Gastroesophageal sphincter (tissue), 4 donors: ENCODE data around the gene CFAP99. TPM values are rescaled to one million over a fixed set of nuclear protein-coding genes. Genes with fewer than 3 reads are reported as not detected.

Experiments used
- ATAC-seq: fragments of 150-250 bp; one replicate; pipeline ENCODE4 v1.9.1; 2016; ENCODE audit warnings: mild to moderate bottlenecking, moderate library complexity
- H3K27ac ChIP-seq, 4 donors: fragments of 200-600 bp; sonication (generic) in 3 of 4; 1 replicate in 3 of 4; 2 replicates in 1 of 4; pipeline ENCODE4 v1.5.1; 2016 to 2019
- H3K27me3 ChIP-seq: fragments of 200-600 bp; sonication (generic); one replicate; pipeline ENCODE4 v1.5.1; 2019
- H3K36me3 ChIP-seq, 2 donors: fragments of 200-600 bp; sonication (generic); one replicate each; pipeline ENCODE4 v1.5.1; 2019; ENCODE audit warnings: control low read depth in 1 of 2
- H3K4me1 ChIP-seq, 3 donors: fragments of 200-600 bp; sonication (generic); 1 replicate in 2 of 3; 2 replicates in 1 of 3; pipeline ENCODE4 v1.5.1; 2016 to 2019; ENCODE audit warnings: control low read depth in 2 of 3
- H3K4me3 ChIP-seq, 2 donors: fragments of 200-600 bp; sonication (generic); one replicate each; pipeline ENCODE4 v1.5.1; 2019; ENCODE audit warnings: mild to moderate bottlenecking in 1 of 2, moderate library complexity in 1 of 2
- H3K9me3 ChIP-seq, 3 donors: fragments of 200-600 bp; sonication (generic); one replicate each; pipeline ENCODE4 v1.5.1; 2017 to 2019; ENCODE audit warnings: control low read depth in 2 of 3
- EP300 ChIP-seq: sonication (generic); formaldehyde crosslinking; IDR thresholded peaks from one replicate; pipeline ENCODE4 v1.6.1; 2017; ENCODE audit warnings: antibody characterized with exemption, mild to moderate bottlenecking
- POLR2A ChIP-seq, 2 donors: fragments of 450-650 bp; IDR thresholded peaks; one replicate each; pipeline ENCODE4 v1.6.1; 2017; ENCODE audit warnings: antibody characterized with exemption in 2 of 2, mild to moderate bottlenecking in 2 of 2, moderate library complexity in 1 of 2
- POLR2AphosphoS5 ChIP-seq: sonication (generic); formaldehyde crosslinking; IDR thresholded peaks from one replicate; pipeline ENCODE4 v1.6.1; 2017; ENCODE audit warnings: antibody characterized with exemption
- WGBS, 2 donors: methylation state at CpG; one replicate each; pipeline ENCODE4 v1.1.5; 2018; ENCODE audit warnings: low coverage in 1 of 2; 5-methylcytosine and 5-hydroxymethylcytosine counted together
- total RNA-seq, 4 donors: library from RNA; depleted of rRNA; stranded (reverse); fragments of >200 nt; gene quantifications; one replicate each; pipeline ENCODE4 v1.1.0, GENCODE V29; 2016
- TF ChIP-seq, protein P1 (sequence below), 4 experiments: fragments of 200-600 bp in 2 of 4; fragments of 450-650 bp in 2 of 4; sonication (generic) in 1 of 4; IDR thresholded peaks; one replicate each; pipeline ENCODE4 v1.5.1; 2017 to 2019; ENCODE audit warnings: antibody characterized with exemption in 4 of 4, mild to moderate bottlenecking in 2 of 4, moderate library complexity in 2 of 4

Gene CFAP99
- total RNA-seq, 4 donors from 2014 or later, result not detected

DNA sequence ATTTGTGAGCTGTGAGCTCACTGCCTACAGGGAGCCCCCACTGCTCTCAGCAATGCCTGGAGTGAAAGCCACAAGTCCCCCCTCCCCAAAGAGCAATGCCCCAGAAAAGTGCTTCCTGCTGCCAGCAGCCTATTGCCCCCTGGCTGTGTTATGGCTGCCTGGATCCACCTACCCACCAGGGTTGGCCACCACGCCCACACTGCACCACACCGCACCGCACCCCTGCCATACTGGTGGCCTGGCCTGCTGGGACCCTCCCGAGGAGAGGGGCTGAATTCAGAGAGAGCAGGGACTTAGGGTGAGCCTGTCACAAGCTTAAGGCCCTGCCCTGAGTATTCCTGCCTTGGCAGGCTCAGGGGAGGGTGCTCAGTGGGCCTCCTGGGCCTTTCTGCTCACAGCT, 4.3 kb downstream of the CFAP99 start:
- H3K4me1 ChIP-seq, result peaks cover 0 to 11% (median 7%) of the 10 kb centered on the region in 3 donors
- no CpG with 5 or more reads among the region's 4 CpGs for WGBS, 2 donors
- H3K4me3 ChIP-seq, result no peak overlapping the region
- ATAC-seq, result no peak
- no peaks in the 10 kb centered on the region for H3K36me3 ChIP-seq
- peaks cover 82% of the 10 kb centered on the region for H3K27me3 ChIP-seq
- H3K27ac ChIP-seq, result no peak overlapping the region
- H3K9me3 ChIP-seq, result no peaks in the 10 kb centered on the region
- TF ChIP-seq EP300 (no peak), POLR2AphosphoS5 (no peak), POLR2A (IDR thresholded peaks at IDR 0.05) (no peak)
- TF ChIP-seq, protein P1, sequence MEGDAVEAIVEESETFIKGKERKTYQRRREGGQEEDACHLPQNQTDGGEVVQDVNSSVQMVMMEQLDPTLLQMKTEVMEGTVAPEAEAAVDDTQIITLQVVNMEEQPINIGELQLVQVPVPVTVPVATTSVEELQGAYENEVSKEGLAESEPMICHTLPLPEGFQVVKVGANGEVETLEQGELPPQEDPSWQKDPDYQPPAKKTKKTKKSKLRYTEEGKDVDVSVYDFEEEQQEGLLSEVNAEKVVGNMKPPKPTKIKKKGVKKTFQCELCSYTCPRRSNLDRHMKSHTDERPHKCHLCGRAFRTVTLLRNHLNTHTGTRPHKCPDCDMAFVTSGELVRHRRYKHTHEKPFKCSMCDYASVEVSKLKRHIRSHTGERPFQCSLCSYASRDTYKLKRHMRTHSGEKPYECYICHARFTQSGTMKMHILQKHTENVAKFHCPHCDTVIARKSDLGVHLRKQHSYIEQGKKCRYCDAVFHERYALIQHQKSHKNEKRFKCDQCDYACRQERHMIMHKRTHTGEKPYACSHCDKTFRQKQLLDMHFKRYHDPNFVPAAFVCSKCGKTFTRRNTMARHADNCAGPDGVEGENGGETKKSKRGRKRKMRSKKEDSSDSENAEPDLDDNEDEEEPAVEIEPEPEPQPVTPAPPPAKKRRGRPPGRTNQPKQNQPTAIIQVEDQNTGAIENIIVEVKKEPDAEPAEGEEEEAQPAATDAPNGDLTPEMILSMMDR (IDR thresholded peaks at IDR 0.05), result no peak

DNA sequence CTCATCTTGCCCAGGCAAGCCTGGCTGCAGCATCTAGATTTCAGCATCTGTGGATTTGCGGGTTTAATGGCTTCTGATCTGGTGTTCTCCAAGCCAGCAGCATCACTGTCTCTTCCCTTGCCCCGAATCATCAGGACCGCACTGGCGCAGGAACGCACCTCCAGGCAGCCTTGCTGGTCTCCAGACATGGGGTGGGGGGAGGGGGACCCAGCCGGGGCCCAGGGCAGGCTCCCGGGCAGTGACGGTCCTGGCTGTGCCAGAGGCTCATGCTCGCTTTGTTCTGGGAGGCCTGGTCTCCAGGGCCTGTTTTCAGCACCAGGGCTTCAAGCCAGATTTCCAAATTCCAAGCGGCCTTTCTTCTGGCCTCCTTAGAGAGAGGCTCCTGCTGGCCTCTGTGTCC, 4.9 kb downstream of the CFAP99 start:
- 100% methylated on average over 4 of the region's 10 CpGs; no CpG with 5 or more reads in 1 of the 2 donors for whole genome bisulfite sequencing, 2 donors
- ATAC-seq, result no peak
- Histone ChIP-seq H3K36me3 (no peaks in the 10 kb centered on the region), H3K27ac (no peak overlapping the region), H3K27me3 (peaks cover 85% of the 10 kb centered on the region), H3K4me3 (no peak overlapping the region), H3K4me1 (peaks cover 0 to 11% (median 7%) of the 10 kb centered on the region in 3 donors), H3K9me3 (no peaks in the 10 kb centered on the region)
- TF ChIP-seq POLR2A (IDR thresholded peaks at IDR 0.05), result no peak
- TF ChIP-seq, protein P1 (IDR thresholded peaks at IDR 0.05), result no peak
- no peak for TF ChIP-seq EP300
- no peak for TF ChIP-seq POLR2AphosphoS5

DNA sequence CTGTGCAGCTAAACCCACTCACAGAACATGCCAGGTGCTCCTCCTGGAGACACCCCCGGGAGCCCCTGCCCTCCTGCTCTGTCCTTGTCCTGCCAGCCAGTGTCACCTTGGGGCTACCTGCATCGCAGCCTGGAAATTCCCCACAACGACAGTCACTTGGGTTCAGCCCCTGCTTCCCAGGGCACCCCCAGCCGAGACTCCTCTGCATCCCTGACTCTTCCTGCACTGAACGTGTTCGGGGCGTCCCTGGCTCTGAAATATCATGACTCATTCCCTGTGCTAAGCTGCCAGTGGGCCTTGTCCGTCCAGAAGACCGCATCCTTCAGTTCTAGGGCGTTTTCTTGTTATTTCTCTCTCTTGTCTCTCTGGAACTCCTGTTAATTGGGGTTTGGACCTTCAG, 5.8 kb downstream of the CFAP99 start:
- peaks cover 0 to 2% (median under 1%) of the 10 kb centered on the region in 3 donors for H3K4me1 ChIP-seq
- no peak overlapping the region for H3K4me3 ChIP-seq
- peaks cover 85% of the 10 kb centered on the region for H3K27me3 ChIP-seq
- no peak overlapping the region for H3K27ac ChIP-seq
- TF ChIP-seq POLR2A (IDR thresholded peaks at IDR 0.05) (no peak), EP300 (no peak), POLR2AphosphoS5 (no peak)
- TF ChIP-seq, protein P1 (IDR thresholded peaks at IDR 0.05), result no peak
- H3K36me3 ChIP-seq, result no peaks in the 10 kb centered on the region
- WGBS, 2 donors, result 60 to 88% methylated on average over 6 to 8 of the region's 10 CpGs
- ATAC-seq, result no peak
- H3K9me3 ChIP-seq, result no peaks in the 10 kb centered on the region

DNA sequence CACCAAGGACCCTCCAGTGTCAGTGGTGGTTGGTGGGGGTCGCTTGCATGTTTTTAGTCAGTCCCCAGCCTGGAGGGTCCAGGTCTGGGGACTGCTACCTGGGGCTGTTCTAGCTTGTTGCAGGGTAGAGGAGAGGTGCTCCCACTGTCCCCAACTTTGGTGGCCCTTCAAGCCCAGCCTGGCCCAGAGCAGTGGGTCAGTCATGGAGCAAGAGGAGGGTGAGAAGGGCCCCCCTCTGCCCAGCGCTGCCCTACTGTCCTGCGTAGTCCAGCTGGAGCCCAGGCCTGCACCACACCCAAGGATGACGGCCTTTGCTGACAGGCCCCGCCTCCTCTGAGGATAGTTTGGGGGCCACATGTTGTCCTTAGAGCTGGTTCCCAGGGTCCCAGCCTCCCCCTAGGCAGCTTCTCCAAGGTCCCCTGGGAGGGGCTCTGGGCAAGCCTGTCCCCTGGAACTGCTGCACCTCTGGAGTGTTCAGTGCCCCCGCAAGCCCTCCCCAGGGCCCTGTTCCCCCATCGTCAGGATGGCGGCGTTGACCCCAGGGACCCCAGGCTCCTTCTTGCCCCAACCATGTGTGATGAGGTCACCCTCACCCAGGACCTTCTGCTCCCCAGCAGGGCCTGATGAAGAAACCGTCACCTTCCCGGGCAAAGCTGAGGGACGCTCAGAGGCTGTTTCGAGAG, 6.8 kb downstream of the CFAP99 start:
- Histone ChIP-seq H3K36me3 (no peaks in the 10 kb centered on the region), H3K27ac (no peak overlapping the region), H3K9me3 (no peaks in the 10 kb centered on the region), H3K27me3 (peaks cover 77% of the 10 kb centered on the region), H3K4me1 (no peaks in the 10 kb centered on the region), H3K4me3 (no peak overlapping the region)
- WGBS, 2 donors, result 40% methylated on average over 1 of the region's 13 CpGs; no CpG with 5 or more reads in 1 of the 2 donors
- TF ChIP-seq, protein P1 (IDR thresholded peaks at IDR 0.05), result no peak
- TF ChIP-seq POLR2A (IDR thresholded peaks at IDR 0.05) (no peak), EP300 (no peak), POLR2AphosphoS5 (no peak)
- ATAC-seq, result no peak

DNA sequence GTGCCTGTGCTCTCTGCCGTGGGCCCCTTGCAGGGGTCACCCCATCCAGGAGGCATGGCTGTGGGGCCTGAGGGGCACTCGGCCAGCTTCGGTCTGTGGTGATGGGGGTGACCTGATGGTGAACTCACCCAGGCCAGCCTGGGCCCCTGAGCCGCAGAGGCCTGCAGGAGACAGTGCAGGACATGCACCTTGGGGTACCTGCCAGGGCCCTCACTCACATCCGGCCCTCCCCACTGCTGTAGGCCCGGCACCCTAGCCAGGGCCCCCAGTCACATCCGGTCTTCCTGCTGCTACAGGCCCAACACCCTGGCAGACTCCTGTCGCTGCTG, 7.3 kb downstream of the CFAP99 start:
- ATAC-seq, result no peak
- H3K4me3 ChIP-seq, result no peak overlapping the region
- no CpG with 5 or more reads among the region's 8 CpGs for WGBS, 2 donors
- H3K36me3 ChIP-seq, result no peaks in the 10 kb centered on the region
- H3K4me1 ChIP-seq, result no peaks in the 10 kb centered on the region
- no peaks in the 10 kb centered on the region for H3K9me3 ChIP-seq
- peaks cover 72% of the 10 kb centered on the region for H3K27me3 ChIP-seq
- H3K27ac ChIP-seq, result no peak overlapping the region
- no peak for TF ChIP-seq POLR2A (IDR thresholded peaks at IDR 0.05)
- TF ChIP-seq, protein P1 (IDR thresholded peaks at IDR 0.05), result no peak
- TF ChIP-seq EP300, result no peak
- TF ChIP-seq POLR2AphosphoS5, result no peak
